22Rv1 (cell line): Measurements from ENCODE around the gene EIF2B4.
"Not testable (repeated sequence)": the region's sequence is repeated elsewhere in the genome, so short reads cannot be mapped to it uniquely, and the experiment has no call there.

Source experiments
- H3K27ac ChIP-seq: fragments of 450-650 bp; 2 replicates; pipeline ENCODE4 v1.5.1; 2017
- ZFX ChIP-seq: fragments of 450-650 bp; IDR thresholded peaks from 2 replicates; pipeline ENCODE4 v1.6.1; 2017; ENCODE audit warnings: antibody characterized with exemption, borderline replicate concordance
- TF ChIP-seq, protein P1 (sequence below): fragments of 450-650 bp; IDR thresholded peaks from 2 replicates; pipeline ENCODE4 v1.5.1; 2017; ENCODE audit warnings: mild to moderate bottlenecking

EIF2B4 gene

GRCh38 chr2:27324720-27325119 is 45.4 kb downstream of the EIF2B4 start:
- H3K27ac ChIP-seq = peak overlapping the region; percentile 81; the same call in 1 of the 2 replicates

DNA sequence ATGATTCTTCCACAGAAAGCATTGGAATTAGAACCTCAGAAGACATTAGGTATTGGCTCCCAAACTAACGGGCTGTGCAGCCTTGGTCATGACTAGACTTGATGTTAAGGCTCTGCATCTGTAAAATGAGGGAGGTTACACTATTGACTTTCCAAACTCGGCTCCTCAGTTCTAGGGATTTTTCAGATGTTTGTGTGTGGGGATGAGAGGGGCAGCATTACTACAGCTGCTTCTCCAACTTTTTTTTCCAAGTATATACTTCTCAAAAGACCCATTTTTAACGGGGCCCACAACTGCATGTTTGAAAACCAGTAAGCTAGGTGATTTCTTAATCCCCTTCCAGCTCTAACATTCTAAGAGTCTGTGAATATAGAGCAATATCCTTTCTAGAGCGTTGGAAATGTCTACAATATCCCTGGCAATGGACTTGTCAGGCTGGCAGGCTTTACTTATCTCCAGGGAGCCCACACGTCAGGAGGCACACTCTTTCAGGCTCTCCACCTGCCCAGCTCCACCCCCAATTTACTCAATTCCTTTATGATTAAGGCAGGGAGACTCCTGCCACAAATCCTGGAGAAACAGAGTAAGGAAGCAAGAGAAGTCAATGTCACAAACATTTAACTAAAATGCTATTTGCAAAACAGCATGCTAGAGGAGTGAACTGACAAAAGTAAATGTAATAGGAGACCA is 46.4 kb downstream of the EIF2B4 start:
- peak overlapping the region; percentile 81 for H3K27ac ChIP-seq
- TF ChIP-seq, protein P1, sequence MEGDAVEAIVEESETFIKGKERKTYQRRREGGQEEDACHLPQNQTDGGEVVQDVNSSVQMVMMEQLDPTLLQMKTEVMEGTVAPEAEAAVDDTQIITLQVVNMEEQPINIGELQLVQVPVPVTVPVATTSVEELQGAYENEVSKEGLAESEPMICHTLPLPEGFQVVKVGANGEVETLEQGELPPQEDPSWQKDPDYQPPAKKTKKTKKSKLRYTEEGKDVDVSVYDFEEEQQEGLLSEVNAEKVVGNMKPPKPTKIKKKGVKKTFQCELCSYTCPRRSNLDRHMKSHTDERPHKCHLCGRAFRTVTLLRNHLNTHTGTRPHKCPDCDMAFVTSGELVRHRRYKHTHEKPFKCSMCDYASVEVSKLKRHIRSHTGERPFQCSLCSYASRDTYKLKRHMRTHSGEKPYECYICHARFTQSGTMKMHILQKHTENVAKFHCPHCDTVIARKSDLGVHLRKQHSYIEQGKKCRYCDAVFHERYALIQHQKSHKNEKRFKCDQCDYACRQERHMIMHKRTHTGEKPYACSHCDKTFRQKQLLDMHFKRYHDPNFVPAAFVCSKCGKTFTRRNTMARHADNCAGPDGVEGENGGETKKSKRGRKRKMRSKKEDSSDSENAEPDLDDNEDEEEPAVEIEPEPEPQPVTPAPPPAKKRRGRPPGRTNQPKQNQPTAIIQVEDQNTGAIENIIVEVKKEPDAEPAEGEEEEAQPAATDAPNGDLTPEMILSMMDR = no peak
- TF ChIP-seq ZFX = no peak

More at GRCh38 chr2:27324720-27325119, 45.4 kb downstream of the EIF2B4 start:
- TF ChIP-seq ZFX = no peak
- TF ChIP-seq, protein P1 = no peak

GRCh38 chr2:27322766-27323595 is 47.2 kb downstream of the EIF2B4 start, which contains the start of gene MPV17:
TSS of gene MPV17 (minus strand) at chr2:27323097. CDS start at chr2:27322517, 580 bp downstream.
- TF ChIP-seq, protein P1 = no peak
- TF ChIP-seq ZFX = no peak
- H3K27ac ChIP-seq = peak within 1 kb of the TSS; percentile 81

DNA sequence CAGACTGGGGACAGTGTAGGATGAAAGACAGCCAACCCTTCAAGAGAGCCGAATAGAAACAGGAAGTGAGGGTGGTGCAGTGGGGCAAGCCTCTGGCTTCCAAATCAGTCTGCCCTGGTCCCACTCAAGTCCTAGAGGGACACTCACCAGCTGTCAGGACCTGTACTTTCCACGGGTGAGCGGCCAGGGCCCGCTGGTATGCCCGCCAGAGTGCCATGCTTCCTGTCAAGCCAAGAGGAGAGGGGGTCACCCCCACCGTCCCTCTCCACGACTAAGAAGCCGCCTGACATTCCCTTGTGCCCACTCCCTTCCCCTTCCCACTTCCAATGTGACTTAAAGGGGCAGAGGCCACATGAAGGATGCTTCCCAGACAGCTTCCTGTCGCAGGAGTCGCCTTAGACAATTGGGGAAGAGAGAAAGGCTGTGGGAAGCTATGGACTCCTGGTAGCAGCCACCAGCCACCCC is 47.8 kb downstream of the EIF2B4 start:
- TF ChIP-seq, protein P1 = no peak
- no peak for TF ChIP-seq ZFX
- H3K27ac ChIP-seq = peak overlapping the region; percentile 81

GRCh38 chr2:27320958-27321543 is 49.1 kb downstream of the EIF2B4 start:
- peak overlapping the region; percentile 81 for H3K27ac ChIP-seq

DNA sequence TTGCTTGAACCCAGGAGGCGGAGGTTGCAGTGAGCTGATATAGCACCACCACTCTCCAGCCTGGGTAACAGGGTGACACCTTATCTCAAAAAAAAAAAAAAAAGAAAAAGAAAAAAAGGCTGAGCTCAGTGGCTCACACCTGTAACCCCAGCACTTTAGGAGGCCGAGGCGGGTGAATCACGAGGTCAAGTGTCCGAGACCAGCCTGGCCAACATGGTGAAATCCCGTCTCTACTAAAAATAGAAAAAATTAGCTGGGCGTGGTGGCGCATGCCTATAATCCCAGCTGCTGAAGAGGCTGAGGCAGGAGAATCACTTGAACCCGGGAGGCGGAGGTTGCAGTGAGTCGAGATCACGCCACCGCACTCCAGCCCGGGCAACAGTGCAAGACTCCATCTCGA is 50.3 kb downstream of the EIF2B4 start:
- not testable (repeated sequence) for H3K27ac ChIP-seq

More at GRCh38 chr2:27320958-27321543, 49.1 kb downstream of the EIF2B4 start:
- TF ChIP-seq, protein P1 = peak; percentile 52
- no peak for TF ChIP-seq ZFX

GRCh38 chr2:27316655-27317412 is 53.3 kb downstream of the EIF2B4 start:
- no peak overlapping the region for H3K27ac ChIP-seq
- TF ChIP-seq, protein P1 = no peak
- no peak for TF ChIP-seq ZFX
